ENCODE results near the gene TMEM245. TPM values are rescaled to one million over a fixed set of nuclear protein-coding genes. Genes with fewer than 3 reads are reported as not detected.

Gene TMEM245
- total RNA-seq, 1 donor from 2014 or later: 43.8 TPM

- peaks cover 3% of the 10 kb centered on the region for H3K27me3 Mint-ChIP-seq (ENCODE audit: low read depth)
- DNase-seq (ENCODE audit: low spot score): no peak
- H3K27ac Mint-ChIP-seq (ENCODE audit: unreplicated experiment): no peak overlapping the region
- no peak for TF ChIP-seq CTCF (IDR thresholded peaks at IDR 0.05)
- H3K4me3 Mint-ChIP-seq (ENCODE audit: unreplicated experiment): no peak overlapping the region
- no peaks in the 10 kb centered on the region for H3K4me1 Mint-ChIP-seq (ENCODE audit: low read depth)
- H3K9me3 Mint-ChIP-seq (ENCODE audit: low read depth): no peaks in the 10 kb centered on the region
- peaks cover 1% of the 10 kb centered on the region for H3K36me3 Mint-ChIP-seq (ENCODE audit: low read depth)
Measured at GRCh38 chr9:109159583-109159982, 39.8 kb upstream of the TMEM245 start.

- Mint-ChIP-seq H3K4me1 (ENCODE audit: low read depth) (no peaks in the 10 kb centered on the region), H3K36me3 (ENCODE audit: low read depth) (peaks cover 2% of the 10 kb centered on the region), H3K27ac (ENCODE audit: unreplicated experiment) (no peak overlapping the region), H3K4me3 (ENCODE audit: unreplicated experiment) (no peak overlapping the region), H3K9me3 (ENCODE audit: low read depth) (peaks cover 7% of the 10 kb centered on the region), H3K27me3 (ENCODE audit: low read depth) (peaks cover 2% of the 10 kb centered on the region)
- TF ChIP-seq CTCF (IDR thresholded peaks at IDR 0.05): no peak
- DNase-seq (ENCODE audit: low spot score): no peak
Measured at GRCh38 chr9:109158651-109159050, 38.9 kb upstream of the TMEM245 start.

- no peak for DNase-seq (ENCODE audit: low spot score)
- Mint-ChIP-seq H3K9me3 (ENCODE audit: low read depth) (peaks cover 13% of the 10 kb centered on the region), H3K27me3 (ENCODE audit: low read depth) (peaks cover 2% of the 10 kb centered on the region), H3K27ac (ENCODE audit: unreplicated experiment) (no peak overlapping the region), H3K4me3 (ENCODE audit: unreplicated experiment) (no peak overlapping the region), H3K4me1 (ENCODE audit: low read depth) (no peaks in the 10 kb centered on the region), H3K36me3 (ENCODE audit: low read depth) (peaks cover 4% of the 10 kb centered on the region)
- no peak for TF ChIP-seq CTCF (IDR thresholded peaks at IDR 0.05)
Measured at GRCh38 chr9:109156708-109157107, 37.0 kb upstream of the TMEM245 start.

- Mint-ChIP-seq H3K27ac (ENCODE audit: unreplicated experiment) (no peak overlapping the region), H3K9me3 (ENCODE audit: low read depth) (peaks cover 13% of the 10 kb centered on the region), H3K27me3 (ENCODE audit: low read depth) (peaks cover 3% of the 10 kb centered on the region), H3K36me3 (ENCODE audit: low read depth) (peaks cover 4% of the 10 kb centered on the region), H3K4me3 (ENCODE audit: unreplicated experiment) (no peak overlapping the region), H3K4me1 (ENCODE audit: low read depth) (no peaks in the 10 kb centered on the region)
- no peak for TF ChIP-seq CTCF (IDR thresholded peaks at IDR 0.05)
- no peak for DNase-seq (ENCODE audit: low spot score)
Measured at GRCh38 chr9:109150925-109151545, 31.3 kb upstream of the TMEM245 start.

GRCh38 chr9:109149722-109150121 lies 30.0 kb upstream of the TMEM245 start:
- no peaks in the 10 kb centered on the region for H3K4me1 Mint-ChIP-seq (ENCODE audit: low read depth)
- peaks cover 13% of the 10 kb centered on the region for H3K9me3 Mint-ChIP-seq (ENCODE audit: low read depth)
- no peak overlapping the region for H3K4me3 Mint-ChIP-seq (ENCODE audit: unreplicated experiment)
- H3K27ac Mint-ChIP-seq (ENCODE audit: unreplicated experiment): no peak overlapping the region
- TF ChIP-seq CTCF (IDR thresholded peaks at IDR 0.05): no peak
- peaks cover 4% of the 10 kb centered on the region for H3K36me3 Mint-ChIP-seq (ENCODE audit: low read depth)
- peaks cover 3% of the 10 kb centered on the region for H3K27me3 Mint-ChIP-seq (ENCODE audit: low read depth)
- DNase-seq (ENCODE audit: low spot score): no peak
